ENCODE measurements around the gene ADAMTS8.

- TF ChIP-seq, protein P1, sequence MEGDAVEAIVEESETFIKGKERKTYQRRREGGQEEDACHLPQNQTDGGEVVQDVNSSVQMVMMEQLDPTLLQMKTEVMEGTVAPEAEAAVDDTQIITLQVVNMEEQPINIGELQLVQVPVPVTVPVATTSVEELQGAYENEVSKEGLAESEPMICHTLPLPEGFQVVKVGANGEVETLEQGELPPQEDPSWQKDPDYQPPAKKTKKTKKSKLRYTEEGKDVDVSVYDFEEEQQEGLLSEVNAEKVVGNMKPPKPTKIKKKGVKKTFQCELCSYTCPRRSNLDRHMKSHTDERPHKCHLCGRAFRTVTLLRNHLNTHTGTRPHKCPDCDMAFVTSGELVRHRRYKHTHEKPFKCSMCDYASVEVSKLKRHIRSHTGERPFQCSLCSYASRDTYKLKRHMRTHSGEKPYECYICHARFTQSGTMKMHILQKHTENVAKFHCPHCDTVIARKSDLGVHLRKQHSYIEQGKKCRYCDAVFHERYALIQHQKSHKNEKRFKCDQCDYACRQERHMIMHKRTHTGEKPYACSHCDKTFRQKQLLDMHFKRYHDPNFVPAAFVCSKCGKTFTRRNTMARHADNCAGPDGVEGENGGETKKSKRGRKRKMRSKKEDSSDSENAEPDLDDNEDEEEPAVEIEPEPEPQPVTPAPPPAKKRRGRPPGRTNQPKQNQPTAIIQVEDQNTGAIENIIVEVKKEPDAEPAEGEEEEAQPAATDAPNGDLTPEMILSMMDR (IDR thresholded peaks at IDR 0.05), result no peak
- TF ChIP-seq POLR2A (IDR thresholded peaks at IDR 0.05), result no peak
These were observed 48.0 kb upstream of the ADAMTS8 start for GRCh38 chr11:130476200-130476921.
